ENCODE measurements around the gene CRTC3. TPM values are rescaled to one million over a fixed set of nuclear protein-coding genes. Genes with fewer than 3 reads are reported as not detected.

The CRTC3 gene
- total and polyA plus RNA-seq, 2 of the 4 experiments (the other 2 are of a cell fraction), result 4.7 to 14.8 TPM

DNA sequence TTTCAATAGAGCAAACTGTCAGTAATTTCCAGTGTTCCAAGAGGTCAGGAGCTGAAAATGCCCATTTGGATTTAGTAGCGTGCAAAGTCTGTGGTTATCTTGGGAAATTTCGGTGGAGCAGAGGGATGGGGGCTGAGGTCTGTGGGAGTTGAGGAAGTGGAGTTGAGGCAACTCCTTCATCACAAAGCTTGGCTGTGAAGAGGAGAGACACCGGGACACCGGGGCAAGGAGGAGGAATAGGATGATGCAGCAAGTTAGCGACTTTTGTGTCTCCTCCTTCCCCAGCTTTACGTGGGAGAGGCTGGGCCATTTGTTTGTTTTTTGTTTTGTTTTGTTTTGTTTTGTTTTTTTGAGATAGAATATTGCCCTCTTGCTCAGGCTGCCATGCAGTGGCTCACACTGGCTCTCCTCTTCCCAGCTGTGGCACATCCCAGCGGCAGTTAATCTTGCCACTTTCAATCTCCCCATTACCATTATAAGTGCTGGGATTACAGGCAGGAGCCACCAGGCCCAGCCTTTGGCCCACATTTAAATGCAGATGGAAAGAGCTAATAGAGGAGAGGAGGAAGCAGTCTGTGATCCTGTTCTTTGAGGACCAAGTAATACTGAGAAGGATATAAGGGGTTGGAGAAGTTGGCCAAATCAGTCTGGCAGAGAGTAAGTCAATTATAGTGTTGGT, 47.1 kb downstream of the CRTC3 start:
- CTCF ChIA-PET, result interaction anchor here (0.6 to 0.8 kb wide), 3 partner anchors 9 to 120 kb away, joined by 3 to 4 read pairs (median 3); no protein-coding TSS in a partner anchor
- Histone ChIP-seq H3K4me3 (ENCODE audit: insufficient read depth, low read depth, low read length) (no peak overlapping the region), H3K79me1 (ENCODE audit: low read depth in 1 of 2, low read length in 2 of 2) (peaks cover 25 to 65% of the 10 kb centered on the region in 2 experiments), H3K4ac (ENCODE audit: low read depth, low read length) (no peak overlapping the region), H3K14ac (replicated peaks; ENCODE audit: low read depth, low read length) (no peak overlapping the region), H4K20me1 (ENCODE audit: insufficient read depth, low read length) (peaks cover 13% of the 10 kb centered on the region; the same call in 1 of the 2 replicates), H3K36me3 (ENCODE audit: control insufficient read depth, insufficient read depth, low read length) (peaks cover 2% of the 10 kb centered on the region), H2BK120ac (ENCODE audit: low read depth, low read length) (no peak overlapping the region), H3K23ac (ENCODE audit: low read depth, low read length) (no peak overlapping the region; the same call in 1 of the 2 replicates), H3K9ac (ENCODE audit: low read depth, low read length) (no peak overlapping the region), H4K91ac (ENCODE audit: insufficient read depth, low read depth, low read length) (no peak overlapping the region), H2BK20ac (ENCODE audit: low read depth, low read length) (no peak overlapping the region), H4K8ac (ENCODE audit: low read depth in 2 of 2, low read length in 2 of 2) (no peak overlapping the region), H3K9me3 (ENCODE audit: control insufficient read depth, insufficient read depth, low read length) (no peaks in the 10 kb centered on the region), H2BK5ac (ENCODE audit: low read depth, low read length, poor library complexity, severe bottlenecking) (no peak overlapping the region), H3K27ac (ENCODE audit: insufficient read depth, low read length) (no peak overlapping the region), H2AK5ac (ENCODE audit: low read depth, low read length) (no peak overlapping the region), H3K18ac (ENCODE audit: low read depth, low read length) (no peak overlapping the region), H2AK9ac (replicated peaks; ENCODE audit: low read depth, low read length, poor library complexity) (no peak overlapping the region), H3K27me3 (ENCODE audit: control insufficient read depth, insufficient read depth, low read length) (no peaks in the 10 kb centered on the region), H2BK15ac (ENCODE audit: low read depth, low read length) (no peak overlapping the region), H2AFZ (replicated peaks; ENCODE audit: low read length, poor library complexity) (no peak overlapping the region), H4K5ac (ENCODE audit: low read depth, low read length) (no peak overlapping the region), H3K9me1 (ENCODE audit: insufficient read depth, low read length) (0 out of 2 replicates have a peak, but pooled peaks cover 2% of the 10 kb centered on the region), H3K4me2 (ENCODE audit: low read depth, low read length) (no peak overlapping the region), H3K4me1 (ENCODE audit: control insufficient read depth, insufficient read depth, low read length) (peaks cover 2% of the 10 kb centered on the region), H3K56ac (ENCODE audit: extremely low read depth, insufficient read depth, low read length) (no peak overlapping the region)
- in situ Hi-C loops (cut with MboI; ENCODE audit: low sequenced_read_pairs) (no loop called here), intact Hi-C loops (cut with micrococcal nuclease) (no loop called here), dilution Hi-C loops (cut with HindIII; ENCODE audit: low sequenced_read_pairs, unreplicated experiment) (no loop called here)
- TF ChIP-seq RFX5 (IDR thresholded peaks at IDR 0.05; ENCODE audit: low read depth, low read length), result no peak
- no peak for TF ChIP-seq POLR2A (IDR thresholded peaks at IDR 0.05; ENCODE audit: low read depth, low read length)
- TF ChIP-seq, protein P1, sequence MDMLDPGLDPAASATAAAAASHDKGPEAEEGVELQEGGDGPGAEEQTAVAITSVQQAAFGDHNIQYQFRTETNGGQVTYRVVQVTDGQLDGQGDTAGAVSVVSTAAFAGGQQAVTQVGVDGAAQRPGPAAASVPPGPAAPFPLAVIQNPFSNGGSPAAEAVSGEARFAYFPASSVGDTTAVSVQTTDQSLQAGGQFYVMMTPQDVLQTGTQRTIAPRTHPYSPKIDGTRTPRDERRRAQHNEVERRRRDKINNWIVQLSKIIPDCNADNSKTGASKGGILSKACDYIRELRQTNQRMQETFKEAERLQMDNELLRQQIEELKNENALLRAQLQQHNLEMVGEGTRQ (IDR thresholded peaks at IDR 0.05; ENCODE audit: low read depth, low read length), result no peak
- TF ChIP-seq RAD21 (IDR thresholded peaks at IDR 0.05; ENCODE audit: low read length), result no peak
- no peak for TF ChIP-seq MXI1 (IDR thresholded peaks at IDR 0.05; ENCODE audit: borderline replicate concordance, low read depth, low read length)
- TF ChIP-seq SMC3 (IDR thresholded peaks at IDR 0.05; ENCODE audit: low read depth, low read length), result no peak
- no peak for TF ChIP-seq CHD1 (IDR thresholded peaks at IDR 0.05; ENCODE audit: low read depth, low read length)
- TF ChIP-seq NFE2L2 (IDR thresholded peaks at IDR 0.05; ENCODE audit: low read depth, low read length), result no peak
- TF ChIP-seq, protein P2, sequence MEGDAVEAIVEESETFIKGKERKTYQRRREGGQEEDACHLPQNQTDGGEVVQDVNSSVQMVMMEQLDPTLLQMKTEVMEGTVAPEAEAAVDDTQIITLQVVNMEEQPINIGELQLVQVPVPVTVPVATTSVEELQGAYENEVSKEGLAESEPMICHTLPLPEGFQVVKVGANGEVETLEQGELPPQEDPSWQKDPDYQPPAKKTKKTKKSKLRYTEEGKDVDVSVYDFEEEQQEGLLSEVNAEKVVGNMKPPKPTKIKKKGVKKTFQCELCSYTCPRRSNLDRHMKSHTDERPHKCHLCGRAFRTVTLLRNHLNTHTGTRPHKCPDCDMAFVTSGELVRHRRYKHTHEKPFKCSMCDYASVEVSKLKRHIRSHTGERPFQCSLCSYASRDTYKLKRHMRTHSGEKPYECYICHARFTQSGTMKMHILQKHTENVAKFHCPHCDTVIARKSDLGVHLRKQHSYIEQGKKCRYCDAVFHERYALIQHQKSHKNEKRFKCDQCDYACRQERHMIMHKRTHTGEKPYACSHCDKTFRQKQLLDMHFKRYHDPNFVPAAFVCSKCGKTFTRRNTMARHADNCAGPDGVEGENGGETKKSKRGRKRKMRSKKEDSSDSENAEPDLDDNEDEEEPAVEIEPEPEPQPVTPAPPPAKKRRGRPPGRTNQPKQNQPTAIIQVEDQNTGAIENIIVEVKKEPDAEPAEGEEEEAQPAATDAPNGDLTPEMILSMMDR (conservative IDR thresholded peaks at IDR 0.05; ENCODE audit: low read depth, low read length), result no peak
- no peak for TF ChIP-seq RCOR1 (IDR thresholded peaks at IDR 0.05; ENCODE audit: insufficient replicate concordance, low read length)
- no peak for ATAC-seq (ENCODE audit: low read depth)
- no TSS peak for BruUV-seq (replicated peaks)
- no peak for DNase-seq
- WGBS, 2 experiments (ENCODE audit: extremely low coverage in 2 of 2, insufficient read length in 1 of 2), result no CpG with 5 or more reads among the region's 7 CpGs
- POLR2A ChIA-PET (ENCODE audit: unreplicated experiment), result no interaction called here
